B cell (primary cell): ENCODE measurements around the gene SH3RF1.

Experiments used
- CTCF ChIP-seq: fragments of 200-600 bp; IDR thresholded peaks from one replicate; pipeline ENCODE4 v1.8.0; 2022; ENCODE audit warnings: antibody characterized with exemption, mild to moderate bottlenecking
- EZH2 ChIP-seq: IDR thresholded peaks from 2 replicates; pipeline ENCODE4 v1.6.1; 2012; ENCODE audit warnings: borderline replicate concordance, low read depth, mild to moderate bottlenecking, moderate library complexity, low read length; ENCODE audit not compliant: insufficient read depth, poor library complexity, severe bottlenecking

- TF ChIP-seq EZH2 (no peak), CTCF (no peak)
These were observed 90.9 kb downstream of the SH3RF1 start for GRCh38 chr4:169179609-169180521.
